Measurements from ENCODE around the gene FBXO27. TPM values are rescaled to one million over a fixed set of nuclear protein-coding genes. Genes with fewer than 3 reads are reported as not detected.

The FBXO27 gene
- total and polyA plus RNA-seq, 2 of the 8 experiments (the other 6 are each of a cell fraction or from before 2014, with no cell fraction given) = 10.9 to 25.5 TPM

DNA sequence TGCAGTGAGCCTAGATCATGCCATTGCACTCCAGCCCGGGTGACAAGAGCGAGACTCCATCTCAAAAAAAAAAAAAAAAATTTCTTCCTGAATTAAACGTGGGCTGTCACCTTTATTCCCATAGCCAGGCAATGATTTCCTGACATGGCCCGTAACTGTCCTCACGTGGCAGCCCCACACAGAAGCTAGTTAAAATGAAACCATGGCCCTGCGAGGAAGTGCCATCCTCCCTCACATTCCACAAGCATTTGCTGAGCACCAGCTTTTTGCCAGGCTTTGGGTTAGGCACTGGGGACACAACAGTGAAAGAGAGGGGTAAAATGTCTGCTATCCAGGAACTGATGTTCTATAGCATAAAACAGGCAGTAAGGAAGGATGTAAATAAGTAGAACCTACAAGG lies 13.2 kb upstream of the FBXO27 start:
- H3K27me3 ChIP-seq (replicated peaks in 1 of 4; ENCODE audit: control insufficient read depth in 3 of 4, extremely low read depth in 1 of 4, insufficient read depth in 3 of 4, low read length in 3 of 4) = no peaks in the 10 kb centered on the region
- no peak overlapping the region for H2BK120ac ChIP-seq (replicated peaks; ENCODE audit: low read depth, low read length)
- H4K5ac ChIP-seq (ENCODE audit: insufficient read length, low read depth, low read length) = no peak overlapping the region
- H3K9me3 ChIP-seq (ENCODE audit: insufficient read depth in 2 of 2, low read depth in 1 of 2, low read length in 1 of 2) = peaks cover 11 to 12% of the 10 kb centered on the region in 2 experiments; a peak in 3 of 4 replicates
- no peak overlapping the region for H4K91ac ChIP-seq (replicated peaks; ENCODE audit: insufficient read length, low read length)
- ChIA-PET POLR2A (ENCODE audit: partially characterized antibody) (no interaction called here), CTCF (ENCODE audit: partially characterized antibody) (interaction anchor here (0.7 to 2.7 kb wide), 2 partner anchors 44 to 83 kb away, joined by 3 to 11 read pairs; no protein-coding TSS in a partner anchor)
- no peaks in the 10 kb centered on the region for H3K36me3 ChIP-seq (ENCODE audit: control insufficient read depth in 2 of 4, insufficient read depth in 4 of 4, low read length in 3 of 4)
- H4K20me1 ChIP-seq (replicated peaks in 1 of 2; ENCODE audit: control insufficient read depth in 1 of 2, insufficient read depth in 2 of 2, low read length in 2 of 2) = no peaks in the 10 kb centered on the region
- FAIRE-seq (no peak), DNase-seq (ENCODE audit: low read depth in 1 of 2, low spot score in 2 of 2) (no peak)
- WGBS, 2 experiments (ENCODE audit: extremely low coverage in 1 of 2, insufficient coverage in 1 of 2, insufficient read length in 1 of 2, insufficient replicate concordance in 2 of 2, low coverage in 1 of 2, low lambda C conversion rate in 2 of 2, missing lambda C conversion rate in 1 of 2) = 61% methylated on average over 6 of the region's 6 CpGs; no CpG with 5 or more reads in 1 of the 2 experiments
- H2BK5ac ChIP-seq (ENCODE audit: low read depth, low read length) = no peak overlapping the region
- no peak overlapping the region for H3K9ac ChIP-seq (replicated peaks in 1 of 4; ENCODE audit: extremely low read depth in 1 of 4, low read depth in 3 of 4, low read length in 3 of 4)
- H3K18ac ChIP-seq (ENCODE audit: extremely low read depth, low read length) = no peak overlapping the region
- no peaks in the 10 kb centered on the region for H3K4me1 ChIP-seq (replicated peaks in 1 of 4; ENCODE audit: control insufficient read depth in 3 of 4, insufficient read depth in 4 of 4, low read length in 3 of 4)
- H3K79me1 ChIP-seq (ENCODE audit: low read depth, low read length) = no peaks in the 10 kb centered on the region
- no peak for TF ChIP-seq SIRT6 (IDR thresholded peaks at IDR 0.05; ENCODE audit: low read length)
- no peak for TF ChIP-seq CHD1 (IDR thresholded peaks at IDR 0.05; ENCODE audit: low read depth, low read length)
- no peak for TF ChIP-seq TAF1 (IDR thresholded peaks at IDR 0.05; ENCODE audit: low read depth, low read length)
- TF ChIP-seq CBX5 (IDR thresholded peaks at IDR 0.05; ENCODE audit: low read depth, low read length) = no peak
- no peak for TF ChIP-seq BACH1 (IDR thresholded peaks at IDR 0.05; ENCODE audit: low read length)
- TF ChIP-seq TEAD4 (IDR thresholded peaks at IDR 0.05; ENCODE audit: low read depth, low read length) = no peak
- TF ChIP-seq, protein P1, sequence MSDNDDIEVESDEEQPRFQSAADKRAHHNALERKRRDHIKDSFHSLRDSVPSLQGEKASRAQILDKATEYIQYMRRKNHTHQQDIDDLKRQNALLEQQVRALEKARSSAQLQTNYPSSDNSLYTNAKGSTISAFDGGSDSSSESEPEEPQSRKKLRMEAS (IDR thresholded peaks at IDR 0.05) = no peak
- no peak for TF ChIP-seq KDM5A (IDR thresholded peaks at IDR 0.05; ENCODE audit: low read length)
- TF ChIP-seq GABPA (IDR thresholded peaks at IDR 0.05; ENCODE audit: borderline replicate concordance, insufficient read depth, low read length) = no peak
- TF ChIP-seq TAF7 (optimal IDR thresholded peaks at IDR 0.05; ENCODE audit: borderline replicate concordance, low read depth, low read length) = no peak
- no peak for TF ChIP-seq SUZ12 (IDR thresholded peaks at IDR 0.05; ENCODE audit: low read length)
- no peak for TF ChIP-seq SP2 (IDR thresholded peaks at IDR 0.05; ENCODE audit: low read length)
- no peaks in the 10 kb centered on the region for H3K79me2 ChIP-seq (ENCODE audit: control insufficient read depth in 1 of 2, insufficient read depth in 2 of 2, low read length in 2 of 2)
- H2BK12ac ChIP-seq (ENCODE audit: low read depth, low read length) = no peak overlapping the region
- H2BK20ac ChIP-seq (ENCODE audit: low read length) = no peak overlapping the region
- no peak overlapping the region for H3K27ac ChIP-seq (ENCODE audit: low read depth, low read length)
- H4K8ac ChIP-seq (ENCODE audit: extremely low read depth, insufficient read depth, low read length) = no peak overlapping the region
- no peak overlapping the region for H3K23ac ChIP-seq (ENCODE audit: insufficient read length)
- no peaks in the 10 kb centered on the region for H3K23me2 ChIP-seq (ENCODE audit: low read depth, low read length)
- no peak overlapping the region for H3K4ac ChIP-seq (replicated peaks; ENCODE audit: insufficient read length, low read depth, low read length)
- no peak overlapping the region for H3K4me2 ChIP-seq (ENCODE audit: insufficient read depth in 1 of 2, low read depth in 2 of 2, low read length in 2 of 2)
- no peak overlapping the region for H3K56ac ChIP-seq (replicated peaks; ENCODE audit: insufficient read length, low read depth, low read length)
- no peak overlapping the region for H3K4me3 ChIP-seq (ENCODE audit: extremely low read depth in 1 of 4, insufficient read depth in 2 of 4, low read depth in 3 of 4, low read length in 4 of 4)
- no peak overlapping the region for H2BK15ac ChIP-seq (ENCODE audit: low read length)
- no peak overlapping the region for H2AK5ac ChIP-seq (ENCODE audit: low read depth, low read length)
- H2AFZ ChIP-seq (ENCODE audit: low read length) = no peak overlapping the region
- no peak overlapping the region for H3K14ac ChIP-seq (ENCODE audit: insufficient read length)

All from H1 (cell line).